Thyroid gland (tissue), 4 donors: ENCODE results near the gene GSX2.

ENCODE experiments used
- CTCF ChIP-seq, 6 experiments: fragments of 200-600 bp in 3 of 6; fragments of 450-650 bp in 3 of 6; sonication (generic) in 3 of 6; IDR thresholded peaks; one replicate each; pipeline ENCODE4 v1.5.1; 2016 to 2019; ENCODE audit warnings: antibody characterized with exemption in 6 of 6, mild to moderate bottlenecking in 2 of 6, inconsistent platforms in 1 of 6, moderate library complexity in 1 of 6
- POLR2A ChIP-seq, 2 donors: fragments of 450-650 bp; IDR thresholded peaks; one replicate each; pipeline ENCODE4 v1.6.1; 2017; ENCODE audit warnings: antibody characterized with exemption in 2 of 2, mild to moderate bottlenecking in 2 of 2, moderate library complexity in 1 of 2

DNA sequence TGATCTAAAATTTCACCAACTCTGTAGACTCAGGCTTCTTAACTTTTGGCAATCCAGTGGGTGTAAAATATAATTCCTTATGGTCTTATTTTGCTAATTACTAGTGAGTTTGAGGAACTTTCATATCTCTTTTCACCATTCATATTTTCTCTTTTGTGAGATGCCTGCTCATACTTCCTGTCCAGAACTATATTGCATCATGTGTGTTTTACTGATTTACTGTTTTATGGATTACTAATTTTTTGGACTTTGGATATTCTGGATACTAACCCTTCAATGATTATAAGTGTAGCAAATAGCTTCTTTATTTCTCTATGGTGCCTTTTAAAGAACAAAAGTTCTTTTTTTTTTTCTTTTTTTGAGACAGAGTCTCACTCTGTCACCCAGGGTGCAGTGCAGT is 20.6 kb downstream of the GSX2 start:
- TF ChIP-seq POLR2A (IDR thresholded peaks at IDR 0.05) (no peak), CTCF (IDR thresholded peaks at IDR 0.05) (no peak)
